GM19193 (cell line): Measurements from ENCODE around the gene CTSF.

ENCODE experiments used
- POLR2A ChIP-seq: IDR thresholded peaks from 4 replicates; pipeline ENCODE4 v1.6.1; 2011; ENCODE audit not compliant: insufficient read depth, insufficient read length; ENCODE audit errors: extremely low read depth

Gene CTSF

GRCh38 chr11:66530927-66531709, 37.3 kb downstream of the CTSF start:
- no peak for TF ChIP-seq POLR2A

GRCh38 chr11:66529655-66530054, 38.8 kb downstream of the CTSF start:
- no peak for TF ChIP-seq POLR2A

- TF ChIP-seq POLR2A: no peak
These were observed 39.3 kb downstream of the CTSF start for GRCh38 chr11:66529069-66529468.

GRCh38 chr11:66524304-66525040, 43.9 kb downstream of the CTSF start:
- no peak for TF ChIP-seq POLR2A

GRCh38 chr11:66523611-66524010, 44.8 kb downstream of the CTSF start:
- no peak for TF ChIP-seq POLR2A
